Esophagus (tissue), 2 donors: ENCODE measurements around the gene ADAMTS15. TPM values are rescaled to one million over a fixed set of nuclear protein-coding genes. Genes with fewer than 3 reads are reported as not detected.

Experiments
- H3K27ac ChIP-seq, 2 donors: one replicate each; pipeline ENCODE4 v1.5.1; 2013; ENCODE audit warnings: low read depth in 2 of 2, mild to moderate bottlenecking in 2 of 2, inconsistent platforms in 1 of 2, low read length in 1 of 2, moderate library complexity in 1 of 2
- H3K27me3 ChIP-seq, 2 donors: one replicate each; pipeline ENCODE4 v1.6.1; 2013; ENCODE audit warnings: low read length in 2 of 2, control low read depth in 1 of 2, mild to moderate bottlenecking in 1 of 2; ENCODE audit not compliant: insufficient read depth in 2 of 2, control insufficient read depth in 1 of 2
- H3K36me3 ChIP-seq, 2 donors: one replicate each; pipeline ENCODE4 v1.6.1; 2013; ENCODE audit warnings: low read length in 1 of 2; ENCODE audit not compliant: control insufficient read depth in 2 of 2, insufficient read depth in 2 of 2
- H3K4me1 ChIP-seq, 2 donors: one replicate each; pipeline ENCODE4 v1.6.1; 2013; ENCODE audit warnings: low read length in 1 of 2; ENCODE audit not compliant: control insufficient read depth in 2 of 2, insufficient read depth in 2 of 2
- H3K4me3 ChIP-seq, 2 donors: one replicate each; pipeline ENCODE4 v1.5.1; 2013; ENCODE audit warnings: low read length in 2 of 2, mild to moderate bottlenecking in 2 of 2, low read depth in 1 of 2, moderate library complexity in 1 of 2
- H3K9me3 ChIP-seq, 2 donors: one replicate each; pipeline ENCODE4 v1.6.1; 2013; ENCODE audit warnings: mild to moderate bottlenecking in 2 of 2, low read depth in 1 of 2, low read length in 1 of 2, moderate library complexity in 1 of 2; ENCODE audit not compliant: control insufficient read depth in 2 of 2, insufficient read depth in 1 of 2
- WGBS, 2 donors: extraction: QIAGEN DNeasy Blood & Tissue Kit; methylation state at CpG; one replicate each; pipeline ENCODE4 v1.1.7; 2013; 5-methylcytosine and 5-hydroxymethylcytosine counted together
- polyA plus RNA-seq, 2 donors: library from polyadenylated mRNA; stranded (reverse); fragments of 200-250 nt; gene quantifications; one replicate each; pipeline ENCODE4 v1.2.3, GENCODE V29; 2013
- donor health status: healthy with polysubstance abuse.
- donor health status: Bipolar disorder and iron deficiency.

ADAMTS15 gene
- polyA plus RNA-seq, 2 donors, result 0.53 to 0.61 TPM

GRCh38 chr11:130467116-130467900, 18.9 kb downstream of the ADAMTS15 start:
- Histone ChIP-seq H3K27me3 (no peaks in the 10 kb centered on the region), H3K9me3 (no peaks in the 10 kb centered on the region), H3K27ac (no peak overlapping the region), H3K36me3 (peaks cover 0 to 11% of the 10 kb centered on the region in 2 donors), H3K4me3 (no peak overlapping the region), H3K4me1 (no peaks in the 10 kb centered on the region)
- 82 to 85% methylated on average over 10 of the region's 10 CpGs for WGBS, 2 donors

DNA sequence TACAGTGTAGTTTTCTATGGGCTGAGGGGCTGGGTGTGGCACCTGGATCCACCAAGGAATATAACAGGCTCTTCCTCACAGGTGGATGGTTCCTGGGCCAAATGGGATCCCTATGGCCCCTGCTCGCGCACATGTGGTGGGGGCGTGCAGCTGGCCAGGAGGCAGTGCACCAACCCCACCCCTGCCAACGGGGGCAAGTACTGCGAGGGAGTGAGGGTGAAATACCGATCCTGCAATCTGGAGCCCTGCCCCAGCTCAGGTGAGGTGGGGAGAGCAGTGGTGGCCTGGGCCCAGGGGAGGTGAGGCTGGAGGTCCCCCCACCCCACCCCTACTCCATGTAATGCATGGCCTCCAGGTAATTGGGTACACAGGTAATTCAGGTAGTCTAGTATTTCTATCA, 20.7 kb downstream of the ADAMTS15 start:
- Histone ChIP-seq H3K36me3 (peaks cover 0 to 9% of the 10 kb centered on the region in 2 donors), H3K27ac (no peak overlapping the region), H3K4me1 (no peaks in the 10 kb centered on the region), H3K4me3 (no peak overlapping the region), H3K27me3 (no peaks in the 10 kb centered on the region), H3K9me3 (no peaks in the 10 kb centered on the region)
- 92 to 99% methylated on average over 6 of the region's 6 CpGs for WGBS, 2 donors

DNA sequence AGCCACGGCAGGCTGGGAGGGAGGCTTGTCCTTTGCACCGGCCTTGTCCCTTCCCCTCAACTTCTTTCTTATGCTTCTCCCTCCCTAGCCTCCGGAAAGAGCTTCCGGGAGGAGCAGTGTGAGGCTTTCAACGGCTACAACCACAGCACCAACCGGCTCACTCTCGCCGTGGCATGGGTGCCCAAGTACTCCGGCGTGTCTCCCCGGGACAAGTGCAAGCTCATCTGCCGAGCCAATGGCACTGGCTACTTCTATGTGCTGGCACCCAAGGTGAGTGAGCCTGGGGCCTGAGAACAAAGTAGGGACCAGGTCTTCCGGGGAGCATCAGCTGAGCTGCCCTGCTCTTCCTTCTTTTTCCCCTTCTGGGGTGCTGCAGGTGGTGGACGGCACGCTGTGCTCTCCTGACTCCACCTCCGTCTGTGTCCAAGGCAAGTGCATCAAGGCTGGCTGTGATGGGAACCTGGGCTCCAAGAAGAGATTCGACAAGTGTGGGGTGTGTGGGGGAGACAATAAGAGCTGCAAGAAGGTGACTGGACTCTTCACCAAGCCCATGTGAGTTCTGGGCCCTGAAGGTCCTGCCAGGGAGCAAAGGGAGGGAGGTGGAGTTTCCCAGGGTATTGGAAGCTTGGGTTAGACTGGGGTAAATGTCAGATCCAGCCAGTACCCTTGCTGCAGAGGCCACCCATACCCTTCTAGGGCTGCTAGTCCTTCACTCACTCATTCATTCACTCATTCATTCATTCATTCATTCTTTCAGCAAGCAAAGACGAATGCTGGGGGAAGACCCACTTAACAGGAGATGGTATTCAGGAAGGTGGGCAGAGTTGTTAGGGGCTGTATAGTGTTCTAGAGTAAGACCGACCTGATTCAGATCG, 22.6 kb downstream of the ADAMTS15 start:
- no peaks in the 10 kb centered on the region for H3K9me3 ChIP-seq

DNA sequence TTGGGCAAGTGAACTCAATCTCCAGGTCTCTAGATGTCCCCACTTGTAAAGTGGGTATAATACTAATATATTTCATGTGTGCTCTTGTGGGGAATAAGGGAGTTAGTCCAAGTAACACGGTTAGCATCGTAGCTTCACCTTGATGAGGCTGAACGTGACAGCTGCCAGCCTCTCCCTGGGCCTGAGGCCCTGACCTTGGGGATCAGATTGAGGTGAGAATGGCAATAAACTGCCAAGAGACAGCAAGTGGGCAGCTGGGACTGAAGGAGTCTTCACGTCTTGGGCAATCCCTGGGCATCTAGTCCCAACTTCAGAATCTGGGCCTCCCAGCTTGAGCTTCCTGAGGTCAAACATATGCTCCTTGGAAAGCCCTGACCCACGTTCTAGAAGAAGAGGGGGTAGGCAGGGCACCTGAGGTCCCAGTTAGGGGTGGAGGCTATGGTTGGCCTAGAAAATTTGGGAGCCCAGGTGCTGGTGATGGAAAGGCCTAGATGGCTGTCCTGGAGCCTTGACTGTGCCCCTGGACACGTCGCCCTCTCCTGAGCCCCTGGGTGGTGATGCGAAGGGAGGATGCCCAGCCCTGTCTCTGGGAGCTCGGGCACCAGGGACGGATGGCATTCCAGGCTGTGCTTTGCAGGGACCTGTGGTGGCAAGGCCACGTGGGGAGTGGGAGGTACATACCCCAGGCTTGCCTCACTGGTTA, 23.4 kb downstream of the ADAMTS15 start:
- Histone ChIP-seq H3K9me3 (no peaks in the 10 kb centered on the region), H3K4me3 (no peak overlapping the region), H3K36me3 (peaks cover 0 to 9% of the 10 kb centered on the region in 2 donors), H3K27me3 (no peaks in the 10 kb centered on the region), H3K4me1 (no peaks in the 10 kb centered on the region), H3K27ac (no peak overlapping the region)
- 90 to 92% methylated on average over 11 of the region's 11 CpGs for WGBS, 2 donors

More for the DNA sequence above, 22.6 kb downstream of the ADAMTS15 start:
- 92 to 93% methylated on average over 20 of the region's 20 CpGs for WGBS, 2 donors
- Histone ChIP-seq H3K27ac (no peak overlapping the region), H3K36me3 (peaks cover 0 to 9% of the 10 kb centered on the region in 2 donors), H3K4me3 (no peak overlapping the region), H3K27me3 (no peaks in the 10 kb centered on the region), H3K4me1 (no peaks in the 10 kb centered on the region)

- no peaks in the 10 kb centered on the region for H3K27me3 ChIP-seq
- no peaks in the 10 kb centered on the region for H3K9me3 ChIP-seq
- WGBS, 2 donors, result 89 to 94% methylated on average over 7 of the region's 7 CpGs
- H3K36me3 ChIP-seq, result peaks cover 0 to 9% of the 10 kb centered on the region in 2 donors
- H3K27ac ChIP-seq, result no peak overlapping the region
- no peak overlapping the region for H3K4me3 ChIP-seq
- H3K4me1 ChIP-seq, result no peaks in the 10 kb centered on the region
Measured at GRCh38 chr11:130472434-130472961, 24.1 kb downstream of the ADAMTS15 start.

DNA sequence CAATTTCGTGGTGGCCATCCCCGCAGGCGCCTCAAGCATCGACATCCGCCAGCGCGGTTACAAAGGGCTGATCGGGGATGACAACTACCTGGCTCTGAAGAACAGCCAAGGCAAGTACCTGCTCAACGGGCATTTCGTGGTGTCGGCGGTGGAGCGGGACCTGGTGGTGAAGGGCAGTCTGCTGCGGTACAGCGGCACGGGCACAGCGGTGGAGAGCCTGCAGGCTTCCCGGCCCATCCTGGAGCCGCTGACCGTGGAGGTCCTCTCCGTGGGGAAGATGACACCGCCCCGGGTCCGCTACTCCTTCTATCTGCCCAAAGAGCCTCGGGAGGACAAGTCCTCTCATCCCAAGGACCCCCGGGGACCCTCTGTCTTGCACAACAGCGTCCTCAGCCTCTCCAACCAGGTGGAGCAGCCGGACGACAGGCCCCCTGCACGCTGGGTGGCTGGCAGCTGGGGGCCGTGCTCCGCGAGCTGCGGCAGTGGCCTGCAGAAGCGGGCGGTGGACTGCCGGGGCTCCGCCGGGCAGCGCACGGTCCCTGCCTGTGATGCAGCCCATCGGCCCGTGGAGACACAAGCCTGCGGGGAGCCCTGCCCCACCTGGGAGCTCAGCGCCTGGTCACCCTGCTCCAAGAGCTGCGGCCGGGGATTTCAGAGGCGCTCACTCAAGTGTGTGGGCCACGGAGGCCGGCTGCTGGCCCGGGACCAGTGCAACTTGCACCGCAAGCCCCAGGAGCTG, 24.8 kb downstream of the ADAMTS15 start:
- Histone ChIP-seq H3K4me3 (no peak overlapping the region), H3K27ac (no peak overlapping the region), H3K36me3 (peaks cover 0 to 9% of the 10 kb centered on the region in 2 donors), H3K9me3 (no peaks in the 10 kb centered on the region), H3K27me3 (no peaks in the 10 kb centered on the region), H3K4me1 (no peaks in the 10 kb centered on the region)
- WGBS, 2 donors, result 94 to 95% methylated on average over 51 to 52 of the region's 52 CpGs

DNA sequence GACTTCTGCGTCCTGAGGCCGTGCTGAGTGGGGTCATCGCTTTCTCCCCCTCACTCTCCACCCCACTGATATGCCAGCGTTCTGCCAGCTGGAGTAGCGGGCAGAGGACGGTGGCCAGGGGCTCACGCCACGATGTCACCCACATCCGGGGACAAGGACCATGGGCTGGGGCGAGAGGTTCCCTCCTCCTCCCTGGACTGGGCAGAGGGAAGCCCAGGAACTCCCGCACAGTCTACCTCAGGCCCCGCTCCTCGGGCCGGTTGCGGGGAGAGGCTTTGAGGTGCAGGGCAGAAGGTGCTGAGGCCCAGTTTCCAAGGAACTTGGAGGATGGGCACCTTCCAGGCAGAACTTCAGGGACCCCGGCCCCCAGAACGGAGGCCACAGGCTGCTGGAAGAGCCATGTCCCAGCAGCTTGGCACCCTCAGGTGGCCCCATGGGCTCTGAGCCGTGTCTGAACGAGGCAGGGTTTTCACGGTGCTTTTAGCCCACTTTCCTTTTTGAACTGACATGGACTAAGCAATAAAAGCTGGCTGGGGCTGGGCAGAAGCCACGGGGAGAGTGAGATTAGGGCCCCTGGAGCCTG, 25.4 kb downstream of the ADAMTS15 start:
- no peak overlapping the region for H3K4me3 ChIP-seq
- H3K27ac ChIP-seq, result no peak overlapping the region
- no peaks in the 10 kb centered on the region for H3K4me1 ChIP-seq
- peaks cover 0 to 9% of the 10 kb centered on the region in 2 donors for H3K36me3 ChIP-seq
- H3K27me3 ChIP-seq, result no peaks in the 10 kb centered on the region
- WGBS, 2 donors, result 87 to 91% methylated on average over 20 to 21 of the region's 21 CpGs
- no peaks in the 10 kb centered on the region for H3K9me3 ChIP-seq

GRCh38 chr11:130474637-130475400, 26.4 kb downstream of the ADAMTS15 start:
- 88 to 97% methylated on average over 12 of the region's 12 CpGs for WGBS, 2 donors
- Histone ChIP-seq H3K36me3 (peaks cover 0 to 9% of the 10 kb centered on the region in 2 donors), H3K4me3 (no peak overlapping the region), H3K9me3 (no peaks in the 10 kb centered on the region), H3K27me3 (no peaks in the 10 kb centered on the region), H3K27ac (no peak overlapping the region), H3K4me1 (no peaks in the 10 kb centered on the region)
